CD14-positive monocyte (primary cell): ENCODE results near the gene SLC20A1. TPM values are rescaled to one million over a fixed set of nuclear protein-coding genes. Genes with fewer than 3 reads are reported as not detected.

Experiments
- DNase-seq, 3 donors: peaks; one replicate each; pipeline ENCODE4 v3.0.0-alpha.2; 2011 to 2022
- H2AFZ ChIP-seq: 2 replicates; pipeline ENCODE4 v1.6.0; 2012; ENCODE audit warnings: mild to moderate bottlenecking, low read depth, low read length, inconsistent platforms; ENCODE audit not compliant: insufficient read depth, poor library complexity, severe bottlenecking
- H3K27ac ChIP-seq, 2 donors: 1 replicate in 1 of 2; 2 replicates in 1 of 2; pipeline ENCODE4 v1.5.1; 2012 to 2013; ENCODE audit warnings: low read length in 2 of 2, control low read depth in 1 of 2, inconsistent platforms in 1 of 2, low read depth in 1 of 2, mild to moderate bottlenecking in 1 of 2
- H3K27me3 ChIP-seq, 2 donors: one replicate each; pipeline versions ENCODE4 v1.6.0 to v1.6.1; 2011 to 2013; ENCODE audit warnings: low read length in 2 of 2; ENCODE audit not compliant: control insufficient read depth in 2 of 2, insufficient read depth in 2 of 2
- H3K36me3 ChIP-seq, 2 donors: replicated peaks in 1 of 2; 1 replicate in 1 of 2; 2 replicates in 1 of 2; pipeline versions ENCODE4 v1.5.1 to v1.6.1; 2012 to 2013; ENCODE audit warnings: low read length in 2 of 2, control low read depth in 1 of 2, inconsistent platforms in 1 of 2, mild to moderate bottlenecking in 1 of 2; ENCODE audit not compliant: insufficient read depth in 2 of 2, control insufficient read depth in 1 of 2
- H3K4me1 ChIP-seq, 2 donors: 1 replicate in 1 of 2; 2 replicates in 1 of 2; pipeline versions ENCODE4 v1.5.1 to v1.6.1; 2012 to 2013; ENCODE audit warnings: low read length in 2 of 2, control low read depth in 1 of 2, inconsistent platforms in 1 of 2, mild to moderate bottlenecking in 1 of 2, moderate library complexity in 1 of 2; ENCODE audit not compliant: insufficient read depth in 2 of 2, control insufficient read depth in 1 of 2
- H3K4me2 ChIP-seq: replicated peaks from 2 replicates; pipeline ENCODE3; 2012; ENCODE audit warnings: low read length, moderate library complexity, mild to moderate bottlenecking; ENCODE audit not compliant: poor library complexity, severe bottlenecking; ENCODE audit errors: extremely low read depth
- H3K4me3 ChIP-seq, 3 experiments: fragments of 200-600 bp in 1 of 3; sonication (generic) in 1 of 3; replicated peaks in 1 of 3; 1 replicate in 2 of 3; 2 replicates in 1 of 3; pipeline ENCODE4 v1.5.1; 2011 to 2013; ENCODE audit warnings: low read length in 3 of 3, mild to moderate bottlenecking in 3 of 3, control low read depth in 2 of 3, low read depth in 2 of 3, inconsistent platforms in 1 of 3, moderate library complexity in 1 of 3
- H3K79me2 ChIP-seq: 2 replicates; pipeline ENCODE4 v1.6.0; 2012; ENCODE audit warnings: mild to moderate bottlenecking, control low read depth, inconsistent platforms, low read length, moderate library complexity; ENCODE audit not compliant: insufficient read depth
- H3K9ac ChIP-seq: 2 replicates; pipeline ENCODE4 v1.6.0; 2017; ENCODE audit warnings: low read length, mild to moderate bottlenecking; ENCODE audit not compliant: insufficient read depth, poor library complexity, severe bottlenecking
- H3K9me3 ChIP-seq, 2 donors: replicated peaks in 1 of 2; 1 replicate in 1 of 2; 2 replicates in 1 of 2; pipeline versions ENCODE4 v1.5.1 to v1.6.1; 2012 to 2013; ENCODE audit warnings: low read length in 2 of 2, control low read depth in 1 of 2; ENCODE audit not compliant: control insufficient read depth in 1 of 2, insufficient read depth in 1 of 2
- H4K20me1 ChIP-seq: 2 replicates; pipeline ENCODE4 v1.6.0; 2012; ENCODE audit warnings: mild to moderate bottlenecking, low read length, control low read depth, moderate library complexity; ENCODE audit not compliant: insufficient read depth
- H3K27ac Mint-ChIP-seq, 7 donors: one replicate each; pipeline ENCODE4 v1.8.0; 2020; ENCODE audit warnings: mild to moderate bottlenecking in 7 of 7, mixed read lengths in 7 of 7, moderate library complexity in 6 of 7, inconsistent platforms in 2 of 7
- H3K27me3 Mint-ChIP-seq, 3 donors: one replicate each; pipeline ENCODE4 v1.8.0; 2021 to 2022; ENCODE audit warnings: low read depth in 3 of 3, mild to moderate bottlenecking in 3 of 3, mixed read lengths in 3 of 3, moderate library complexity in 3 of 3, inconsistent platforms in 1 of 3
- H3K36me3 Mint-ChIP-seq, 2 donors: one replicate each; pipeline ENCODE4 v1.8.0; 2020; ENCODE audit warnings: mixed read lengths in 2 of 2, inconsistent platforms in 1 of 2, mild to moderate bottlenecking in 1 of 2
- H3K4me1 Mint-ChIP-seq: one replicate; pipeline ENCODE4 v1.8.0; 2020; ENCODE audit warnings: mild to moderate bottlenecking, mixed read lengths
- H3K4me3 Mint-ChIP-seq, 2 donors: one replicate each; pipeline ENCODE4 v1.8.0; 2020; ENCODE audit warnings: mild to moderate bottlenecking in 2 of 2, mixed read lengths in 2 of 2, moderate library complexity in 1 of 2
- H3K9me3 Mint-ChIP-seq, 7 donors: one replicate each; pipeline ENCODE4 v1.8.0; 2020 to 2022; ENCODE audit warnings: mixed read lengths in 7 of 7, mild to moderate bottlenecking in 6 of 7, moderate library complexity in 6 of 7, inconsistent platforms in 2 of 7
- WGBS: methylation state at CpG from one replicate; pipeline ENCODE4 v1.1.5; 2013; ENCODE audit warnings: missing lambda C conversion rate; ENCODE audit not compliant: insufficient coverage; 5-methylcytosine and 5-hydroxymethylcytosine counted together
- intact Hi-C, 2 donors: fragments of 100-400 bp; cut with micrococcal nuclease; formaldehyde crosslinking; loops; one replicate each; pipeline versions ENCODE4 v1.15.0 to v1.15.1; 2023
- polyA plus RNA-seq, 3 donors: library from polyadenylated mRNA; depleted of rRNA in 1 of 3; unstranded in 2 of 3; stranded (reverse) in 1 of 3; fragments of 300-500 nt in 2 of 3; fragments of >200 nt in 1 of 3; fragmentation: Illumina TruSeq in 2 of 3; gene quantifications; 1 replicate in 2 of 3; 2 replicates in 1 of 3; pipeline ENCODE4 v1.2.3, GENCODE V29; 2012 to 2021
- TF ChIP-seq, protein P1 (sequence below): fragments of 200-600 bp; IDR thresholded peaks from one replicate; pipeline ENCODE4 v1.8.0; 2022; ENCODE audit warnings: antibody characterized with exemption, mild to moderate bottlenecking

Gene SLC20A1
- polyA plus RNA-seq, 3 donors, result 16.1 to 112 (median 36.3) TPM

DNA sequence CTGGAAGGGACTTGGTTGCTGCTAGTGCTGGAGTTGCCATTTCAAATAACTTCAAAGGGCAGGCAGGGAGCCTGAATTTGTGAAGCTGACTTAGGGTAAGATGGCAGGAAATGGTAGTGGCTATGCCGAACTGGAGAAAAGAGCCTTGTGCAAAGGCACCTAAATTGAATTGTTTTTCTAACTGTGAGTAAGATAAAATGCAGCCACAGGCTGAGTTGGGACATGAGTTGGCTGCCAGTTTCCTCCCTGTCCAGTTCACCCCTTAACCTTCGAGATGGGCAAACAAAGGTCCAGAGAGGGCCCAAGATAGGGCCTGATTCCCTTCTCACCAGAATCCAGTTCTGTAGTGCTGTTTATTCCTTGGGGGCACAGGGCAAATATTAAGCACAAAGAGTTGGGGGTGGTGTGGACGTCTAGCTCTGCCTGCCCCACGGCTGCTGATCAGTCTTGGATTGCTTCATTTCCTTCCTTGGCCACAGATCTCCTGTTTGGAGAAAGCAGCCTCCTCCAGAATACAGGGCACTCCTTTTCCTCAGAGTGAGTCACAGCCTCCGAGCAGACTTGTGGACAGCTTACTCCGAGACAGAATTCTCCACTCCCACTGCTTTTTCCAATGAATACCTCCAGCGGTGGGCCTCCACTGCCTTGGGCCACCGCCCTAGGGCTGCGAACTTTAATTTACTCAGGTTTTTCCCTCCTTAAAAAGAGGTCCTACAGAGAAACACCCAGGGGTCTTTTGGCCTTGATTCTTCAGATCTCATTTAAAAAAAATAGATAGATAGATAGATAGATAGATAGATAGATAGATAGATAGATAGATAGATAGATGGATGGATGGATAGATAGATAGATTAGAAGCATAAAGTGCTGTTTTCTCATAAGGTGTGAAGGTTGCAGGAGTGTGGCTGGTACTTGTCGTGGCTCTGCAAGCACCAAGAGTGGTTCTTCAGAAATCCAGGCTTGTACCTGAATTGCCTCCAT, 18.4 kb upstream of the SLC20A1 start:
- peaks cover 78 to 94% of the 10 kb centered on the region in 2 donors for H3K4me1 ChIP-seq
- intact Hi-C loops, result loop anchor here in 1 of 2 donors (5.0 kb wide), 1 partner anchor 60 kb away; no protein-coding TSS in a partner anchor
- H3K9me3 Mint-ChIP-seq, result no peaks in the 10 kb centered on the region
- H3K4me1 Mint-ChIP-seq, result peaks cover 84% of the 10 kb centered on the region
- H3K27me3 ChIP-seq, result no peaks in the 10 kb centered on the region
- H3K36me3 Mint-ChIP-seq, result no peaks in the 10 kb centered on the region
- H4K20me1 ChIP-seq, result no peaks in the 10 kb centered on the region
- H3K4me2 ChIP-seq, result peak overlapping the region; percentile 79
- peak overlapping the region in 1 of 3 experiments; percentile 62 for H3K4me3 ChIP-seq
- H3K9ac ChIP-seq, result peak overlapping the region; percentile 51
- WGBS, result 20% methylated on average over 5 of the region's 10 CpGs
- H3K9me3 ChIP-seq, result no peaks in the 10 kb centered on the region
- no peaks in the 10 kb centered on the region for H3K36me3 ChIP-seq
- peaks cover 0 to 1% (median 0%) of the 10 kb centered on the region in 3 donors for H3K27me3 Mint-ChIP-seq
- H3K79me2 ChIP-seq, result no peaks in the 10 kb centered on the region
- H3K4me3 Mint-ChIP-seq, result peak overlapping the region; percentile 59 to 71
- H2AFZ ChIP-seq, result peak overlapping the region; percentile 68
- H3K27ac Mint-ChIP-seq, result peak overlapping the region; percentile 79 to 96 (median 90)
- DNase-seq, result peak; percentile 62 to 87 (median 79)
- TF ChIP-seq, protein P1, sequence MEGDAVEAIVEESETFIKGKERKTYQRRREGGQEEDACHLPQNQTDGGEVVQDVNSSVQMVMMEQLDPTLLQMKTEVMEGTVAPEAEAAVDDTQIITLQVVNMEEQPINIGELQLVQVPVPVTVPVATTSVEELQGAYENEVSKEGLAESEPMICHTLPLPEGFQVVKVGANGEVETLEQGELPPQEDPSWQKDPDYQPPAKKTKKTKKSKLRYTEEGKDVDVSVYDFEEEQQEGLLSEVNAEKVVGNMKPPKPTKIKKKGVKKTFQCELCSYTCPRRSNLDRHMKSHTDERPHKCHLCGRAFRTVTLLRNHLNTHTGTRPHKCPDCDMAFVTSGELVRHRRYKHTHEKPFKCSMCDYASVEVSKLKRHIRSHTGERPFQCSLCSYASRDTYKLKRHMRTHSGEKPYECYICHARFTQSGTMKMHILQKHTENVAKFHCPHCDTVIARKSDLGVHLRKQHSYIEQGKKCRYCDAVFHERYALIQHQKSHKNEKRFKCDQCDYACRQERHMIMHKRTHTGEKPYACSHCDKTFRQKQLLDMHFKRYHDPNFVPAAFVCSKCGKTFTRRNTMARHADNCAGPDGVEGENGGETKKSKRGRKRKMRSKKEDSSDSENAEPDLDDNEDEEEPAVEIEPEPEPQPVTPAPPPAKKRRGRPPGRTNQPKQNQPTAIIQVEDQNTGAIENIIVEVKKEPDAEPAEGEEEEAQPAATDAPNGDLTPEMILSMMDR, result no peak
- H3K27ac ChIP-seq, result peak overlapping the region; percentile 70 to 89

GRCh38 chr2:112629224-112629623, 16.5 kb upstream of the SLC20A1 start:
- no peak overlapping the region for H3K4me2 ChIP-seq
- H3K9me3 ChIP-seq, result no peaks in the 10 kb centered on the region
- no peaks in the 10 kb centered on the region for H3K79me2 ChIP-seq
- H3K4me3 Mint-ChIP-seq, result no peak overlapping the region
- WGBS, result 98% methylated on average over 5 of the region's 6 CpGs
- TF ChIP-seq, protein P1, result no peak
- H3K9me3 Mint-ChIP-seq, result no peaks in the 10 kb centered on the region
- H4K20me1 ChIP-seq, result no peaks in the 10 kb centered on the region
- H3K36me3 Mint-ChIP-seq, result no peaks in the 10 kb centered on the region
- H3K27me3 ChIP-seq, result no peaks in the 10 kb centered on the region
- H3K36me3 ChIP-seq, result no peaks in the 10 kb centered on the region
- peaks cover 84% of the 10 kb centered on the region for H3K4me1 Mint-ChIP-seq
- no peak overlapping the region for H3K9ac ChIP-seq
- peaks cover 72 to 85% of the 10 kb centered on the region in 2 donors for H3K4me1 ChIP-seq
- no peak overlapping the region for H3K4me3 ChIP-seq
- intact Hi-C loops, result loop anchor here in 1 of 2 donors (5.0 kb wide), 1 partner anchor 58 kb away; no protein-coding TSS in a partner anchor
- no peak for DNase-seq
- no peak overlapping the region for H2AFZ ChIP-seq
- peaks cover 0 to 1% (median 0%) of the 10 kb centered on the region in 3 donors for H3K27me3 Mint-ChIP-seq
- H3K27ac Mint-ChIP-seq, result no peak overlapping the region
- H3K27ac ChIP-seq, result no peak overlapping the region
